T47D (cell line): ENCODE data around the gene MAOA.
A peak's percentile ranks its signal among the peaks of the same experiment; 100 is the strongest.

Source experiments
- DNase-seq, 2 experiments: peaks; one replicate each; pipeline versions ENCODE4 v3.0.0 to v3.0.0-alpha.2; 2011 to 2012; ENCODE audit warnings: low read depth in 1 of 2, low spot score in 1 of 2
- JUND ChIP-seq: IDR thresholded peaks from 2 replicates; pipeline ENCODE4 v1.6.1; 2012; ENCODE audit warnings: low read depth
- in situ Hi-C: cut with HindIII; loops from 2 replicates; pipeline ENCODE4 v1.10.0; 2016; ENCODE audit warnings: low sequenced_read_pairs, low pct_unique_long_range_greater_than_20kb

Gene MAOA

DNA sequence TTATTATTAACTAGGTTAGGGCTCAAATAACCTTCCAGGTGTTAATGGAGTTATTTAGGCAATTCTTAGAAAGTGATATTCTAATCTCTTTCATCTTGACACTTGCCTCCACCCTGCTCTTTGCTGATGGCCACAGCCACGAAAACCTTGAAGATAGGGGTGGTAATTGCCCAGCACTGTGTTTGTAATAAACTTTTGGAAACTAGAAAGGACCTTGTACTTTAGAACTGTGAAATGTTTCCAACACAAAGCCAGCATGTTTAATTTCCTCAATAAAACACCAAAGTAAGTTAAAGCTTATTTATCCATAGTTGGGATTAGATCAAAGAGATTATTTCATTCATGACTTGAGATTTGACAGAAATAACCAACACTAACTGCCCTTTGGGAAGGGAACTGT is 78.3 kb downstream of the MAOA start:
- no peak for TF ChIP-seq JUND
- DNase-seq = no peak
- in situ Hi-C loops = no loop called here

DNA sequence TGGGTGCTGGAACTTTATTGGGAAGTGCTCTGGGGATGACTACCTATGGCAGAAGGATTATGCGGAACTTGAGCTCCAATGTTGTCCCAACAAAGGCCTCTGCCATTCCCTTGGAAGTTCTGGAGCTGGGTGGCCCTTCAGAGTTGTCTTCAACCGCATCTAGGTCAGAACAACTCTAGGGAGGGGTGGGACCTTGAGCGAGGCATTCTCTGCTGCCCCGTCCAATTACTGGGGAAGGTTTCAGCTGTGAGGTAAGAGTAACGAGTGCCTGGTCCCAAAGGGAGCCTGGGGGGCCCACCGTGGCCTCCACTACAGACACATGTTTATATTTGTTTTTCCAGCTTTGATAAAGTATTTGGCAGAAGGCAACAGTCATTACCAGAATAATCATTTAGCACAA is 79.4 kb downstream of the MAOA start:
- in situ Hi-C loops = no loop called here
- TF ChIP-seq JUND = no peak
- no peak for DNase-seq

DNA sequence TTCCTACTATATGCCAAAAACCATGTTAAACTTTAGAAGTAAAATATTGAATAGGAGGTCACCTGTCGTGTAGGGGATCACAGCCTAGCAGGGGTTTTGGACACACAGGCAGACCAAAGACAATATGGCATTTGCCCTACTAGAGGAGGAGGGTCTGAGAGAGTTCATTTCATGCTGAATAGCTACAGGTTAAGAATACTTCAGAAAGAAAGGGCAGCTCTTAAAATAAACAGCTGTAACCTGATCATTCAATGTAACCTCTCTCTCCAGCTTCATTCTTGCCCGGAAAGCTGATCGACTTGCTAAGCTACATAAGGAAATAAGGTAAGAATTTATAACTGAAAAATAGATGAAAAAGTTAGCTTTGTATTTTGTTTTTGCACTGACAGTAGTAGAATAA is 79.9 kb downstream of the MAOA start:
- no peak for TF ChIP-seq JUND
- DNase-seq = peak in 1 of 2 experiments; percentile 34
- in situ Hi-C loops = no loop called here

DNA sequence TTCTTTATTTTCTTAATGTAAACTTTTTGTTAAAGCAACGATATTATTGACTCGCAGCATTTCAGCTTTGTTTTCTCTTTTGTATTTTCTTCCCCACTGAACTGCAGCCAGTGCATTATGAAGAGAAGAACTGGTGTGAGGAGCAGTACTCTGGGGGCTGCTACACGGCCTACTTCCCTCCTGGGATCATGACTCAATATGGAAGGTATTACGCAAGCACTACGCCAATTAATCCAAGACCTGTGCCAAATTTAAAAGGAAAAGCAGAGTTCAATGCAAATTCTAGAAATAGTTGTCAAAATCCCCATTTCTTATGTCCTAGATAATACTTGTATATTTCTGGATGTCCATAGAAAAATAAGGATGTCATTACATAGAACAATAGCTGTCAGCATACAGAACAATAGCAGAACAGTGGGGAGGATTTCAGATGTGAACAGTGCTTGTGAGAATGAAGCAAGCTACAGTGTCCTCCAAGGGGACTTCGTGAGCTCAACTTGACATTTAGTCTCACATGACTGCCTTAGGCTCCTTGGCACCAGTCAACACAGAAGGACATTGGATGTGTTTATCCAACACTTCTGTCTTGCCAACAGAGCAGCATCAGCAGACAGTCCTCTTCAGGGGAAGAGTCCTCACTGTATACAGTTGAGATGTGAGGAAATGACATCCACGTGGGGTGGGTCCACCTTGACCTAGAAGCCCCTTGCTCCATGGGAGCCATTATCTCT is 85.9 kb downstream of the MAOA start:
- in situ Hi-C loops = no loop called here
- DNase-seq = peak in 1 of 2 experiments; percentile 52

DNA sequence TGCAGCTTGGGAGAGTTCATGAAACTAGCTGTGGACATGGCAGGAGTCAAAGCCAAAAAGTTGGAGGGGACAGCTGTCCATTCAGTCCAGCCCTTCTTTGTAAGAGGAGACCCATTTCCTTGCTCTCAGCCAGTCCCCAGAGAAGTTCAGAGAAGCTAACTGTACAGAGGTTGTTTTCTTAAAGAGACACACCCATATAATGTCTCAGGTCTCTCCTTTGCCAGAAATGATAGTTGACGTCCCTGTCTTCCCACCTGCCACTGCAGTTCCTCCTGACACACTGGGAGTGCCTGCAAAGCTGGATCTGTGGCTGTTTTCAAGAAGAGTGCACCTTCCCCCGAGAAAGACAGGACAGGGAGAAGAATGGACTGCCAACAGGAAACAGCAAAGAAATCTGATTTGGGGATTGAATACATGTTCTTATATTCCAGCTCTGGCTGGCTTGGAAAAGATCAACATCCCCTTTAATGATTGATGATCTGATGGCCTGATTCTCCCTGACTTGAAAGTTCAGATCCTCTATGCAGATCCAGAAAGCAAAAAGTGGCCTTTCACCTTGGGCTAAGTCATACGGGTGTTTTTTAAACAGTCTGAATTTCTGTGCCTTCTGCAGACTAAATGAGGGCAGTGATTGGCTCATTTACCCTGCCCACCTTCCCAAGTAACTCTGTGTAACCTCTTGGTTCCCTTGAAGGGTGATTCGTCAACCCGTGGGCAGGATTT is 87.2 kb downstream of the MAOA start:
- no peak for DNase-seq
- in situ Hi-C loops = no loop called here
- no peak for TF ChIP-seq JUND

More for the DNA sequence above, 85.9 kb downstream of the MAOA start:
- no peak for TF ChIP-seq JUND

DNA sequence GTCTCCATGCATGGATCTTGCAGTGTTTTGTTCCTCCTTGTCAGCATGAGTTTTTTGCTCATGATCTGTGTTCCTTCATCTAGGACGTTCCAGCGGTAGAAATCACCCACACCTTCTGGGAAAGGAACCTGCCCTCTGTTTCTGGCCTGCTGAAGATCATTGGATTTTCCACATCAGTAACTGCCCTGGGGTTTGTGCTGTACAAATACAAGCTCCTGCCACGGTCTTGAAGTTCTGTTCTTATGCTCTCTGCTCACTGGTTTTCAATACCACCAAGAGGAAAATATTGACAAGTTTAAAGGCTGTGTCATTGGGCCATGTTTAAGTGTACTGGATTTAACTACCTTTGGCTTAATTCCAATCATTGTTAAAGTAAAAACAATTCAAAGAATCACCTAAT is 88.2 kb downstream of the MAOA start:
- no peak for DNase-seq
- no peak for TF ChIP-seq JUND
- in situ Hi-C loops = no loop called here

DNA sequence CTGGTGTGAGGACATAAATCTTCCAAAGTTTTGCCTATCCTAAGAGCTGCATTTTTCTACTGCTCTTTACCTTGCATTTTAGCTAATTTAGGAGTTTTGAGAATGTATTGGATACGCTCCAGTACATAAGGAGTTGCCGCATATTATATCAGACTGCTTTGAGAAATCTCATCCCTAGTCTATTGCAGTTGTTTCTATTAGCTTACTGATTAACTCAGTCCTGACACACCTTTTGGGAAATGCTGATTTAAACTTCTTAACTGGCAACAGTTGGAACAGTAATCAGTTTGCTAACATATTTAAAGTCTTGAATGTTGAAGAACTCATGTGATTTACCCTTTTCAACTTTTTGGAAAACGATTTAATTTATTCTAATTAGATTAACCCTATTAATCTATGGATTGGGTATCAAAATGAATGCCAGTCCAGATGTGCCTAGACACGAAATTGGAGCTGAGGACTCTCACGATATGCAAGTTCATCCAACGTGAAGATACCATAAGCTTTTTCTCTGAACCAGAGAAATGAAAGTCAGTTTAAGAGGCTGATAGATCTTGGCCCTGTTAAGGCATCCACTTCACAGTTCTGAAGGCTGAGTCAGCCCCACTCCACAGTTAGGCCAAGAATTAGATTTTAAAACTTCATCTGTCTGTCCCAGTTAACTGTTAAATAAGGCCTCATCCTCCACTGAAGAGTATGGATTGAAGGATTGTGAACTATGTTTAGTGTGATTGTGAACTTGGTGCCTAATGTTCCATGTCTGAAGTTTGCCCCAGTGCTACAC is 90.0 kb downstream of the MAOA start:
- DNase-seq = no peak
- TF ChIP-seq JUND = no peak
- in situ Hi-C loops = no loop called here

DNA sequence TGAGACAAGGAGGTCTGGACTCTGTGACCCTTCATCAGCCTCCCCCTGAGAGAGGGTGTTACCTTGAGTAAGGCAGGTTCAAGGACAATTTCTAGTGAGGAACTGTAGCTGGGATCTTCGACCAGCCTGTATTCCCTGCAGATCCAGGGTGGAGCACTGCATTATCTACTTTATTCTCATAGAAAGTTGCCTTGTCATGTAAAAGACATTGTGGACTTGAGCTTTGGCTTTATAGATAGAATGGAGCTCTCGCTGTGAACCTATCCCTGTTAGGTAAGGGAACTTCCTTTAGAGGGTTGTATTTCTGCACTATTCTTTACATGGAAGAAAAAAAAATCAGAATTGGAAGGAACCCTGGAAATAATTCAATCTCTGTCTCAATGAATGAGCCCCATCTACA is 91.4 kb downstream of the MAOA start:
- DNase-seq = no peak
- no peak for TF ChIP-seq JUND
- in situ Hi-C loops = no loop called here

DNA sequence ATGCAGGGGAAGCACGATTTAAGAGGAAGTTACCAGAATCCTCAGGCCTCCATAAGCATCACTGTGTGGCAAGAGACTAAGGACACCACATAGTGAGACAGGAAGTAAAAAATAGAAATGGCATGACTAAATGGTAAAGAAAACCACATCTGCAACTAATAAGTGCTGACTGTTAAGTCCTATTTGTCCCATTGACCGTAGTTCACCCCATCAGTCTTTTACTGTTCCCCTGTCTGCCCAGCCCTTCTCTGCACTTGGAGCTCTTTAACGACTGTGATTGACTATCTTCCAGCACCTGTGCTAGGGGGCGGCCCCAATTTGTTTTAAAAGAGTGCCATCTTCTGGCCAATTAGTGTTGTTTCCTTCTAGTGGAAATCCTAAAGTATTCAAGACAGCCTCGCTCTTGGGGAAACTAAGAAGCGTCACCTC is 94.2 kb downstream of the MAOA start:
- in situ Hi-C loops = no loop called here
- TF ChIP-seq JUND = no peak
- DNase-seq = peak; percentile 27 to 81

DNA sequence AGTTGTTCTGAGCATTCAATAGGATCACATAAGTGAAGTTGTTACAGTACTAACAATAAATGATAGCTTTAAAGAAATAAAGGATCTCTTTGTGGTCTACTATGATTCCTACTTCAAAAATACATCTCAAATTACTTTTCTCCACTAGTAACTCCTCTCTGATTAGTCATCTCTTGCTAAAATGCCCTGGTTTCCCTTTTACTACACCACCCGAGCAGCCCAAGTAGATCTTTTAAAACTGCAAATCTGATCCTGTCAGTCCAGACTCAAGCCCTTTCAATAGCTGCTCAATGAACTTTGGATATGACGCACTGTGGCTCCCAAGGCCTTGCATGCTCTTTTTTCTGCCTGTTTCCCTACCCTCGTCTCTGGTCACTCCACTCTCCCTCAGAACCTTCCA is 97.5 kb downstream of the MAOA start:
- in situ Hi-C loops = no loop called here

DNA sequence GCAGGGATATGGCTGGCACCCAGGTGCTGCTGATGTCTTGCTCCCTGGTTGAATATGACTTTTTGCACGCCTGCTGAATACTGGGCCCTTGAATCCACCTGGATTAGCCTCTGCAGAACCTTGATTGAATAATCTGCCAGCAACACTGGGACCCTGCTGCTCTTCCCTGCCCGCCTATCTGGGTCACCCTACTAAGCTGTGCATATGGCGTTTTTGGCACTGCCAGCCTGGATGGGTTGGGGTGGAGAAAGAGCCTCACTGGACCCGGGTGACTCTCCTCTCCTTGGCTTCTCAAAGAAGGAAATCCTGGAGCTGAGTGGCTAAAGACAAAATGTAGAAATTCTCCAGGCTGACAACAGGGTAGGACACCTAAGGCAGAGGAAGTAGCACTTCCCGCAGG is 100.0 kb downstream of the MAOA start:
- DNase-seq = no peak
- in situ Hi-C loops = no loop called here
- TF ChIP-seq JUND = no peak

More for the DNA sequence above, 97.5 kb downstream of the MAOA start:
- no peak for TF ChIP-seq JUND
- DNase-seq = no peak

DNA sequence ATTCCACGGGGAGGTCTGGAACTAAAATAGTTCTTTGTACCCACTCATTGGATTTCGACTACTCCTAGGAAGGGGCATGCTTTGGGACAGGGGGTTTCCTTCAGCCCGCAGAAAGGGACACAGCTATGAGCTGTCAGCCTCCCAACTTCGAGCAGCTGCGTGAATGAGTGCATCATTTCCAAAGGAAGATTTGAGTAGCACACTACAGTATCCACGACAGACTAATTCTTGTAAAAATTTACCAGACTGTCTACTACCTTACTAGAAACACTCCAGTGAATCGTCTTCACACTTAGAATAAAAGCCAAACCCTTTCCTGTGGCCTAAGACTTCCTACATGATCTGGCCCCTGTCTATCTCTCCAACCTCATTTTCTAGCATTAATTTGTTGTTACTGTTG is 101.9 kb downstream of the MAOA start:
- in situ Hi-C loops = no loop called here
- no peak for DNase-seq
- TF ChIP-seq JUND = no peak
